ENCODE data around the gene S100P. TPM values are rescaled to one million over a fixed set of nuclear protein-coding genes. Genes with fewer than 3 reads are reported as not detected.
A peak's percentile ranks its signal among the peaks of the same experiment; 100 is the strongest.
"Not testable (repeated sequence)": the region's sequence is repeated elsewhere in the genome, so short reads cannot be mapped to it uniquely, and the experiment has no call there.

The S100P gene
- total RNA-seq, 4 donors from 2014 or later: 7.5 to 7.8 TPM; not detected in 2

DNA sequence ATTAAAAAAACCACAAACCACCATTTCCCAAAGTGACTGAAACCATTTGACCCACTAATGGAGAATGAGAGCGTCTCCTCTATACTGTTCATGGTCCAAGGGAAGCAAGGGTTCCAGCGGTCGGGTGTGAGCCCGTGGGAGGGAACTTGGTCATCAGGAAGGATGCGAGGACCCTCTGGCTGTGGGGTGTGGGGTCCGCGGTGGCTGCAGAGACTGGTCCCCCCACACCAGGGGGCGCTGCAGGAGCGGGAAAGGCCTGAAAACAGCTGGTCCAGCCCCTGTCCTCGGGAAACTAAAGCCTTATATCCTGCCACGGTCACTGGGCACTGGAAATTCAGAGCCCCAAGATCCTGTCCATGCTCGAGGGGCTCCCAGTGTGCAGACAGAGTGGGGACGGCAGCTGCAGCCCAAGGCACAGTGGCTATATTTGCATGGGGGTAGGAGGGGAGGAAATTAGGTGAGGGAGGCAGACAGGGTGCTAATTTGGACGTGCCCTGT, 26.6 kb downstream of the S100P start:
- no peak overlapping the region for H3K4me3 ChIP-seq

GRCh38 chr4:6721121-6721520, 27.4 kb downstream of the S100P start:
- Histone ChIP-seq H3K27me3 (no peaks in the 10 kb centered on the region), H3K4me3 (no peak overlapping the region), H3K27ac (no peak overlapping the region), H3K36me3 (no peaks in the 10 kb centered on the region), H3K9me3 (no peaks in the 10 kb centered on the region), H3K4me1 (peaks cover 4 to 21% (median 12%) of the 10 kb centered on the region in 4 donors)
- 96 to 100% methylated on average over 1 to 10 of the region's 10 CpGs for WGBS, 2 donors (ENCODE audit: low coverage in 1 of 2)
- no peak for DNase-seq
- intact Hi-C loops (cut with DNase I; ENCODE audit: low total_unique reads) (loop anchor here (5.0 kb wide), 2 partner anchors 61 to 351 kb away; partner anchors contain the start of gene KIAA0232), in situ Hi-C loops (cut with MboI; ENCODE audit: low pct_ligation_motif_present in 1 of 4, low pct_unique_long_range_greater_than_20kb in 1 of 4, low sequenced_read_pairs in 3 of 4) (loop anchor here in 3 of 4 donors (10.0 to 25.0 kb wide), 4 partner anchors 164 to 354 kb away; partner anchors contain the start of gene GRPEL1 (in 1 of the 3))
- TF ChIP-seq POLR2A (IDR thresholded peaks at IDR 0.05) (no peak), EP300 (IDR thresholded peaks at IDR 0.05; ENCODE audit: low read depth) (no peak)

More for the DNA sequence above, 26.6 kb downstream of the S100P start:
- WGBS, 2 donors (ENCODE audit: low coverage in 1 of 2): 0 to 5% methylated on average over 4 to 14 of the region's 14 CpGs
- in situ Hi-C loops (cut with MboI; ENCODE audit: low pct_ligation_motif_present in 1 of 4, low pct_unique_long_range_greater_than_20kb in 1 of 4, low sequenced_read_pairs in 3 of 4): loop anchor here in 3 of 4 donors (10.0 to 25.0 kb wide), 4 partner anchors 165 to 355 kb away; partner anchors contain the start of gene GRPEL1 (in 1 of the 3)
- Histone ChIP-seq H3K36me3 (no peaks in the 10 kb centered on the region), H3K27me3 (no peaks in the 10 kb centered on the region), H3K9me3 (no peaks in the 10 kb centered on the region), H3K27ac (no peak overlapping the region), H3K4me1 (peaks cover 4 to 25% (median 12%) of the 10 kb centered on the region in 4 donors)
- DNase-seq: peak; percentile 87
- intact Hi-C loops (cut with DNase I; ENCODE audit: low total_unique reads): loop anchor here (5.0 kb wide), 2 partner anchors 62 to 352 kb away; partner anchors contain the start of gene KIAA0232
- TF ChIP-seq POLR2A (IDR thresholded peaks at IDR 0.05) (no peak), CTCF (IDR thresholded peaks at IDR 0.05) (peak; percentile 91 to 98 (median 96))

GRCh38 chr4:6722891-6723290, 29.2 kb downstream of the S100P start:
- 96% methylated on average over 12 of the region's 12 CpGs for WGBS, 2 donors (ENCODE audit: low coverage in 1 of 2)
- DNase-seq: no peak
- Histone ChIP-seq H3K27me3 (no peaks in the 10 kb centered on the region), H3K4me3 (no peak overlapping the region), H3K9me3 (no peaks in the 10 kb centered on the region), H3K36me3 (no peaks in the 10 kb centered on the region), H3K27ac (no peak overlapping the region), H3K4me1 (peaks cover 0 to 15% (median 3%) of the 10 kb centered on the region in 4 donors)
- intact Hi-C loops (cut with DNase I; ENCODE audit: low total_unique reads) (loop anchor here (5.0 kb wide), 2 partner anchors 59 to 349 kb away; partner anchors contain the start of gene KIAA0232), in situ Hi-C loops (cut with MboI; ENCODE audit: low pct_ligation_motif_present in 1 of 4, low pct_unique_long_range_greater_than_20kb in 1 of 4, low sequenced_read_pairs in 3 of 4) (loop anchor here in 3 of 4 donors (10.0 to 25.0 kb wide), 4 partner anchors 162 to 352 kb away; partner anchors contain the start of gene GRPEL1 (in 1 of the 3))
- TF ChIP-seq CTCF (IDR thresholded peaks at IDR 0.05): no peak

DNA sequence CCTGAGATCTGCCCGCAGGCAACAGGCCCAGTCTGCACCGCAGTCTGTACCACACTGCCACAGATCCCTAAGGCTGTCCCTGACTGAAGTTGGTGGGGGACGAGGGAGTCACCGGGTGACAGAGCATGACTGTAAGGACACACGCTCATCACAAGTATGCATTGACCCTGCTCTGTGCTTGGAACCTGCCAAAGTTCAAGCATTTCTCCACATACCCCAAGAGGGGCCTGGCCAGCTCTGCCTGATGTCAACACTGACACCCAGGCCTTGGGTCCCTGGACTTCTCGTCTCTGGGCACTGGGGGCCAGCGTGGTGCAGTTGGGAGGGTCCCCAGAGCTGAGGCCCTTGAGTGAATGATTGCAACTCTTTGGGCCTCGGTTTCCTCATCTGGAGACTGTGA, 30.2 kb downstream of the S100P start:
- no peak overlapping the region for H3K4me3 ChIP-seq
- H3K27ac ChIP-seq: no peak overlapping the region
- H3K4me1 ChIP-seq: peaks cover 0 to 14% (median 2%) of the 10 kb centered on the region in 4 donors
- H3K9me3 ChIP-seq: no peaks in the 10 kb centered on the region
- intact Hi-C loops (cut with DNase I; ENCODE audit: low total_unique reads) (loop anchor here (5.0 kb wide), 2 partner anchors 58 to 348 kb away; partner anchors contain the start of gene KIAA0232), in situ Hi-C loops (cut with MboI; ENCODE audit: low pct_ligation_motif_present in 1 of 4, low pct_unique_long_range_greater_than_20kb in 1 of 4, low sequenced_read_pairs in 3 of 4) (loop anchor here in 3 of 4 donors (10.0 to 25.0 kb wide), 4 partner anchors 161 to 351 kb away; partner anchors contain the start of gene GRPEL1 (in 1 of the 3))
- no peak for DNase-seq
- WGBS, 2 donors (ENCODE audit: low coverage in 1 of 2): 80 to 89% methylated on average over 1 to 7 of the region's 8 CpGs
- TF ChIP-seq POLR2A (IDR thresholded peaks at IDR 0.05): no peak
- H3K36me3 ChIP-seq: no peaks in the 10 kb centered on the region
- H3K27me3 ChIP-seq: no peaks in the 10 kb centered on the region

GRCh38 chr4:6724421-6725111, 30.9 kb downstream of the S100P start:
- in situ Hi-C loops (cut with MboI; ENCODE audit: low pct_ligation_motif_present in 1 of 4, low pct_unique_long_range_greater_than_20kb in 1 of 4, low sequenced_read_pairs in 3 of 4): loop anchor here in 3 of 4 donors (10.0 to 25.0 kb wide), 4 partner anchors 160 to 350 kb away; partner anchors contain the start of gene GRPEL1 (in 2 of the 3)
- TF ChIP-seq POLR2AphosphoS5 (IDR thresholded peaks at IDR 0.05): no peak
- no peak for TF ChIP-seq CTCF (IDR thresholded peaks at IDR 0.05)
- no peak for TF ChIP-seq POLR2A (IDR thresholded peaks at IDR 0.05)
- no peak for TF ChIP-seq EP300 (IDR thresholded peaks at IDR 0.05; ENCODE audit: low read depth)
- 88% methylated on average over 21 of the region's 21 CpGs; no CpG with 5 or more reads in 1 of the 2 donors for WGBS, 2 donors (ENCODE audit: low coverage in 1 of 2)
- H3K27ac ChIP-seq: no peak overlapping the region
- H3K9me3 ChIP-seq: no peaks in the 10 kb centered on the region
- H3K4me3 ChIP-seq: no peak overlapping the region
- DNase-seq: no peak
- H3K4me1 ChIP-seq: peaks cover 0 to 14% (median 2%) of the 10 kb centered on the region in 4 donors
- H3K36me3 ChIP-seq: no peaks in the 10 kb centered on the region
- no peaks in the 10 kb centered on the region for H3K27me3 ChIP-seq
- intact Hi-C loops (cut with DNase I; ENCODE audit: low total_unique reads): loop anchor here (5.0 kb wide), 2 partner anchors 58 to 348 kb away; partner anchors contain the start of gene KIAA0232

DNA sequence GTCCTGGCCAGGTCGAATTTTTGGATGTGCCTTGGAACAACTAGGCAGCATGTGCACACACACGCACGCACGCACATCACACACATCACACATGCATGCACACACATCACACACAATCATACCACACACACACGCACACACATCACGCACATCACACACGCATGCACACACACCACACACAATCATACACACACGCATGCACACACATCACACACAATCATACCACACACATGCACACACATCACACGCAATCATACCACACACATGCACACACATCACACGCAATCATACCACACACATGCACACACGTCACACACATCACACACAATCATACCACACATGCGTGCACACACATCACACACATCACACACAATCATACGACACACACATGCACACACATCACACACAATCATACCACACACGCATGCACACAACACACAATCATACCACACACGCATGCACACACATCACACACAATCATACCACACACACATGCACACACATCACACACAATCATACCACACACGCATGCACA, 31.8 kb downstream of the S100P start:
- H3K27ac ChIP-seq; H3K4me3 ChIP-seq; H3K27me3 ChIP-seq; H3K36me3 ChIP-seq; DNase-seq; H3K4me1 ChIP-seq; intact Hi-C loops (cut with DNase I; ENCODE audit: low total_unique reads); H3K9me3 ChIP-seq: not testable (repeated sequence)
- WGBS, 2 donors (ENCODE audit: low coverage in 1 of 2): 91 to 98% methylated on average over 5 to 16 of the region's 16 CpGs
- in situ Hi-C loops (cut with MboI; ENCODE audit: low pct_ligation_motif_present in 1 of 4, low pct_unique_long_range_greater_than_20kb in 1 of 4, low sequenced_read_pairs in 3 of 4): loop anchor here in 2 of 4 donors (10.0 to 25.0 kb wide), 3 partner anchors 159 to 349 kb away; partner anchors contain the start of gene GRPEL1 (in 1 of the 2)

Data from transverse colon (tissue), 4 donors.